HG03521 (cell line): Measurements from ENCODE around the gene RAB36.
"Not testable (repeated sequence)": the region's sequence is repeated elsewhere in the genome, so short reads cannot be mapped to it uniquely, and the experiment has no call there.

Source experiments
- ATAC-seq: cut with Tn5 transposase; IDR thresholded peaks from one replicate; pipeline ENCODE4 v1.9.1; 2021; ENCODE audit warnings: mild to moderate bottlenecking, moderate library complexity; ENCODE audit not compliant: unreplicated experiment

RAB36 gene

DNA sequence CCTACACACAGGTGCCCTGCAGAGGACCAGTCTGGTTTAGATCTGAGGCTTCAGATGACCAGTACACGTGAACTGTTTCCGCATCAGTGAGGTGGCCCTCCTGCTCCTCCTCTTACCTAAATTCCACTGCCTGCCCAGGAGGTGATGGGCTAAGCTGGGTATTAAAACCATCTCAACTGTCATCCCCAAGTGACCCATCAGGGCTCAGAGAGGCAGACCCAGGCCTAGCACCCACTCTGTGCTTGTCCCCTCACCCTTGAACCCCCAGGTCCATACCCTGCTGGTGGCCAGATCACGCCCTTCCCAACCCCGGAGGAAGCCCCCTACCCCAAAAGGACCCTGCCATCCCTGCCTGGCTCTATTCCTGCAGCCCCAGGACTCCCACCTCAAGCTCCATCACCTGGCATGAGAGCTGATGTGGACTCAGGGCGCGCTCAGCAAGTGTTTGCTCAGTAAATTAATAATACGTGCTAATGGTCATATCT is 24.8 kb upstream of the RAB36 start:
- ATAC-seq, result no peak

DNA sequence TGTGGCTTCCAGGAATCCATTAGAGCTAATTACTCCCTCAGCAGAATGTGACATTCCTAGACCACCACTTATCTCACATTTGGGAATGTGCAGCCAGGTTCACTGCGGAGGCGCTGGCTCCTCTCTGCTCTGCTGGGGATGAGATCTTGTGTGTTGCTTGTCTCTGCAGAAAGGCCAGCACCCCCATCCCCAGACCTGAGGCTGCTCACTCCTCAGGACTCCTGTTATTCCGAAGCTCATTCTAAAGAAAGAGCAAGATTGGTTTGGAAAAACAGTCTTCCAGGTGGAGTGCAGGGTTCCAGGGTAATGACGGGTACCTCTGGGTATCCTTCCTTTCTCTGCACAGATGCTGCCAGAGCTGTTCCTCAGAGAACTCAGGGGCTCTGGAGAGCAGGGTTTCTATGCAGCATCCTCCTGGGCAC is 24.3 kb upstream of the RAB36 start:
- ATAC-seq, result no peak

DNA sequence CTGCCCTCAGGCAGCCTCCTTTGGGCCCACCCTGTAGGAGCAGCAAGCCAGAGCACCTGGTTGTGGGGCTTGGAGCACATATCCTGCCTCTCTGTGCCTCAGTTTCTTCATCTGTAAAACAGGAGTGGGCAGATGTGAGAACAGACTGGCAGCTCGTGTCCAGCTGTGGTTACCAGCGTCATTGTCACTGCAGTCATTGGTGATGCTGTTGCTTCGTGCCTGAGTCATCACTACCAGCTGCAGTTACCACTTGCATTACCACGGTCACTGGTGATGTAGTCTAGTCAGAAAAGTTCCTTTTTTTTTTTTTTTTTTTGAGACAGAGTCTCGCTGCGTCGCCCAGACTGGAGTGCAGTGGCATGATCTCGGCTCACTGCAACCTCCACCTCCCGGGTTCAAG is 23.9 kb upstream of the RAB36 start:
- no peak for ATAC-seq

DNA sequence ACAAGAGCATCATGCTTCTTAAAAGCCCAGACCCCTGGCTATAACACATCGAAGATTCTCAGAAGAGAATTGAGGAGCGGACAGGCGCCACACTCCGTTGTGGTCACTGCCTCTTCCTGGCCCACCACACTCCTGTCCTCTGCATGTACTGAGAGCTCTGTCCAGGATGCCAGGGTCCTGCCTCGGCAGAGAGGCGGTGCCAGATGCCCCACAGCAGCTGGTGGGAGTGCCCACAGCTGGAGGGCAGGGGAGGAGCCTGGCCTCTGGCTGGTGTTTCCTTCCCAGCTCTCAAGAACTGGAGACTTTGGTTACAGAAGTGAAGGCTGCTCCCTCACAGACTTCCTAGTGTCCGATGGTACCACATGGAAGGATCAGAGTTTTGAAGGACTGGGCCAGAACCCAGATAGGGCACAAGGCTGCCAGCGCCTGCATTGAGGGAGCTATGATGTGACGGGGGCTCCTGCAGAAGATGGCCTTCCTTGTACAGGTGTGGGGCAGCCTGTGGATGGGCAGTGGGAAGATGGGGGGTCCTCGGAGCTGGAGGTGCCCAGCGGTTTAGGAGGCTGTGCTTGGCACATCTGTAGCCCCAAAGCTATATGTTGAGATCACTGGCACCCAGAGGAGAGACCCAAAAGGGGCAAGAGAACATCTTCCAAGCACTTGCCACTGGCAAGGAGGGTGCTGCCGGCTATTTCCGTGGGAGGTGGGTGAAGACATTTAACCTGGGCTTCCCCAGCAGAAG is 22.9 kb upstream of the RAB36 start:
- no peak for ATAC-seq

DNA sequence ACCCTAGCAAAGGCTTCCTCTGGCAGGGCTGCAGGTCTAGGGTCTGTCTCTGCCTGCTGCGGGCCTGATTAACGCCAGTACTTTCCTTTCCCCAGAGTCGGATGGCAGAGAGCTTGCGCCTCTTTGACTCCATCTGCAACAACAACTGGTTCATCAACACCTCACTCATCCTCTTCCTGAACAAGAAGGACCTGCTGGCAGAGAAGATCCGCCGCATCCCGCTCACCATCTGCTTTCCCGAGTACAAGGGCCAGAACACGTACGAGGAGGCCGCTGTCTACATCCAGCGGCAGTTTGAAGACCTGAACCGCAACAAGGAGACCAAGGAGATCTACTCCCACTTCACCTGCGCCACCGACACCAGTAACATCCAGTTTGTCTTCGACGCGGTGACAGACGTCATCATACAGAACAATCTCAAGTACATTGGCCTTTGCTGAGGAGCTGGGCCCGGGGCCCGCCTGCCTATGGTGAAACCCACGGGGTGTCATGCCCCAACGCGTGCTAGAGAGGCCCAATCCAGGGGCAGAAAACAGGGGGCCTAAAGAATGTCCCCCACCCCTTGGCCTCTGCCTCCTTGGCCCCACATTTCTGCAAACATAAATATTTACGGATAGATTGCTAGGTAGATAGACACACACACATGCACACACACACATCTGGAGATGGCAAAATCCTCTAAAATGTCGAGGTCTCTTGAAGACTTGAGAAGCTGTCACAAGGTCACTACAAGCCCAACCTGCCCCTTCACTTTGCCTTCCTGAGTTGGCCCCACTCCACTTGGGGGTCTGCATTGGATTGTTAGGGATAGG is 22.1 kb upstream of the RAB36 start:
- no peak for ATAC-seq

DNA sequence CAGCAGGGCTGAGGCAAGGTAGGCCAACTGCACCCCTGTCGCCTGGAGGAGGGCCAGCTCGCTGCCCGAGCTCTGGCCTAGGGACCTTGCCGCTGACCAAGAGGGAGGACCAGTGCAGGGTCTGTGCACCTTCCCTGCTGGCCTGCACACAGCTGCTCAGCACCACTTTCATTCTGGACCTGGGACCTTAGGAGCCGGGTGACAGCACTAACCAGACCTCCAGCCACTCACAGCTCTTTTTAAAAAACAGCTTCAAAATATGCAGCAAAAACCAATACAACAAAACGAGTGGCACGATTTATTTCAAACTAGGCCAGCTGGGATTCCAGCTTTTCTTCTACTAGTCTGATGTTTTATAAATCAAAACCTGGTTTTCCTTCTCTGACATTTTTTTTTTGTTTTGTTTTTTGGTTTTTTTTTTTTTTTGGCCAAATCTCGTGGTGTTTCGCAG is 21.4 kb upstream of the RAB36 start:
- no peak for ATAC-seq

DNA sequence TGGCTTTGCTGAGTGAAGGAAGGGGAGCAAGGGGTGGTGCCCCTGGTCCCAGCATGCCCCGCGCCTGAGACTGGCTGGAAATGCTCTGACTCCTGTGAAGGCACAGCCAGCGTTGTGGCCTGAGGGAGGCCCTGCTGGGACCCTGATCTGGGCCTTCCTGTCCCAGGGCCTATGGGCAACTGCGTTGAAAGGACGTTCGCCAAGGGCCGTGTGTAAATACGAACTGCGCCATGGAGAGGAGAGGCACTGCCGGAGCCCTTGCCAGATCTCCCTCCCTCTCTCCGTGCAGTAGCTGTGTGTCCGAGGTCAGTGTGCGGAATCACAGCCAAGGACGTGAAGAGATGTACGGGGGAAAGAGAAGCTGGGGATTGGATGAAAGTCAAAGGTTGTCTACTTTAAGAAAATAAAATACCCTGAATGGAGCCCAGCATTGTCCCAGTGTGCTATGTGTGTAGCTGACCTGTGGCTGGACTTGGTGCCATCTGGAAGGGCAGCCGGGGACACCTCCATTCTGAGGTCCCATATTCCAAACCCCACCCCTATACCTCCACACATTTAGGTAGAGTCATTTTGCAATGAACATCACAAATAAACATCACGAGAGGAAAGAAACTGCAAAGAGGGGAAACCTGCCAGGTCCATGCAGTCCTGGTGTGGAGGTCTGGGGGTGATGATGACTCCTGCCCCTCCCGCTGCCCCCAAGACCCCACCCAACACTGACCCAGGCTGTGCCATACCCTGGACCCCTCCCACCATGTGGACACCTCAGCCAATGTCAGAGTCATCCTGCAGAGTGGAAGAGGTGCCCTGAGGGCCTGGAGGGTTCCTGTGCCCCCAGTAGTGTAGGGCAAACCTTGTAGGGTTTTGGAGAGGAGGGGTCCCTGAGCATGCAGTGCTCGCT is 20.4 kb upstream of the RAB36 start:
- no peak for ATAC-seq

DNA sequence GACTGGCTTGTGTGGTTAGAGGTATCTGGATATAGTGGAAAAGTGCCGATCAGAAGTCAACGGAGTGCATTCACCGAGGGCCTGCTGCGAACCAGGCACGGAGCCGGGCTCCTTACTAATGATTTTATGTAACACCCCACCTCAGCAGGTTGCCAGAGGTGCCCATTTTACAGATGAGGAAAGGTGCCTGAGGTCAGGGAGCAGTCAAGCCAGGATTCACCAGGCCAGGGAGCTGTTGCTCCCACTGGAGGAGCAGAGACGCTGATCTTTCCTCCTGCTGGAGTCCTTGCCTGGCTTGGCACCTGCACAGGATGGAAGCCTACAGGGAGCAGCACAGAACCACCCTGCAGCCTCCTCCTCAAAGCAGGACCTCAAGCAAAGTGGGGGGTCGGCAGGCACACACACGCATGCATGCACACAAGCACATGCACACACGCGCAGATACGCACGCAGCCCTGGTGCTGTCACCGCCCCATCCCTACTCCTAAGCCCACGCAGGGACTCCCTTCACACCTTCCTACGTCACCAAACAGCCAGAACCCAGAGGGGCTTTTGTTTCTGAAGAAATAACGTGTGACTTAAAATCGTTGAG is 19.7 kb upstream of the RAB36 start:
- no peak for ATAC-seq

DNA sequence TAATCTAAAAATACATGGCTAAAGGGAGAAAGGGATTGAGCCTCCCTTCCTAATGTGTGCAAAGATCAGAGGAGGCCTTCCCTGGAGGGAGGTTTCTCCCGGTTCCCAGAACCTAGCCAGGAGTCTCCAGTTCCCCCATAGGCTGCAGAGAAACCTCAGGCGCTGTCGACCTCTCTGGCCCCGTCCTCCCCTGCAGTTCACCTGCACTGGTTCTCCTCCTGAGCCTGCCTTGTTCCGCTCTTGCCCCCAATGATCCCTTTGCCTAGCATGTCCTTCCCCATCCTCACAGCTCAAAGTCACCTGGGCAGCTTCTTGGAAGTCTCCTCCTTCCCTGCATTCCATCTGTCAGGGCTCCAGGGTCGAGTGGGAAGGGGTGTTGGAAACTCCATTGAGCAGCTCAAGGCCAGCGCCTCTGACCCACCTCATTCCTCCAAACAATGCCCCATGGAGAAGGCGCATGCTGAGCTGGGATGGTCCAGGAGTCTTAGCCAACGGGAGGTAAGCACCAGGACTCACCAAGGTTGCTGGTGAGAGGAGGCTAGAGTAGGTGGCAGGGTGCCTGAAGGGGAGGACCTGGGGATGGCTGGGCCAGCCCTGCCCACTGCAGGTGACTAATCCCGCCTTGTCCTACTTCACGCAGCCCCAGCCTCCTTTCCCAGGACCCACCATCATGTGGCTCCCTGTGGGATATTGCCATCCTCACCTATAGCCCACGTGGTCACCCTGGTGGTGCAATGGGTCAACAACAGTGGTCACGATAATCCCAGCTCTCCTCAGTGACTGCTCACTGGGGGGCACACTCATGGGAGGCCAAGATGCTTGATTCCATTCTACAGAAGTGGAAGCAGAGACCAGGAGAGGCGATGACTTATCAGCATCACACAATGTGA is 18.9 kb upstream of the RAB36 start:
- no peak for ATAC-seq

DNA sequence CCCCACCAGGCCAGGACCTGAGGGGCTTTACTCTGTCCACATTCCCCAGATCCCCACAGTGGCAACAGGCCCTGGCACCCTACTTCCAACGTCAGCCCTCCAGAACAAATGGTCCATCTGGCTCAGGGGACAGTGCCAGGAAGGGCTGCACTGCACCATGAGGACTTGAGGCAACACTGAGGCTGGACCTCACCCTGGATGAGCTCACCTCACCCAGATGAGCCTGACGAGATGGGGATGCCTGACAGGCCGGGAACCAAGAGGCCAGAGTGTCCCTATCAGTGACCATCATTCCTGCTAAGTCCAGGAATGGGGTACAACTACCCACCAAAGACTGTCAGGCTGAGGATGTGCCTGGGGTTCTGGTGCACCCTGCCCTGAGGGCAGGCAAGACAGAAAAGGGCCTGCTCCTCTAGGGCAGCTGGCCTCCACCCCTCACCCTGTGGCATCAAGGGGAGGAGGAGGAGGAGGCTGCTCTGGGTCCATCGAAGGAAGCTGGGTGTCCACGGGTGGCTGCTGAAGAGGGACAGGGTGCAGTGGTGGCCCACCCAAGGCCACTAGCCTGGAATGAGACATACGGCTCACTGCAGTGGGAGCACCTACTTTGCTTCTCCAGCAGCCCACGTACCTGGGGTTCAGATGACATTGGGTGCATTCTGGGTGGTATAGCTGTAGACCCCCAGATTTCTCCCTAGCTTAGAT is 18.1 kb upstream of the RAB36 start:
- ATAC-seq, result no peak

DNA sequence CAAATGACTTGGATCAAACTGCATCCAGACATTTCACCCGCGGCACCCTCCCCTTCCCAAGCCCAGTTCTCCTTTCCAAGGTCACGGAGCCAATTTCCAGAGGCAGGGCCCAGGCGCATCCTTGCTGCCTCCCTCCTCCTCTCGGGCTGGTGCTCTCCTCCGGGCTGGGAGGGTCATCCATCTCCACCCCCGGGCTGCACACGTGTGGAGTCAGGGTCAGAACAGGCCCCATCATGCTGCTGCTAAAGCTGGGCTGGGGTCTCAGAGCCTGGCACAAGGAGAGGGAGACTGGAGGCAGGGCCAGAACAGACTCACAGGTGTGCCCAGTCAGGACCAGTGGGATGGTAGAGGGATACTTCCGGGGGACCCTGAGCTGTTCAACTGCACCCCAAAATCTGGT is 17.5 kb upstream of the RAB36 start:
- ATAC-seq, result no peak

DNA sequence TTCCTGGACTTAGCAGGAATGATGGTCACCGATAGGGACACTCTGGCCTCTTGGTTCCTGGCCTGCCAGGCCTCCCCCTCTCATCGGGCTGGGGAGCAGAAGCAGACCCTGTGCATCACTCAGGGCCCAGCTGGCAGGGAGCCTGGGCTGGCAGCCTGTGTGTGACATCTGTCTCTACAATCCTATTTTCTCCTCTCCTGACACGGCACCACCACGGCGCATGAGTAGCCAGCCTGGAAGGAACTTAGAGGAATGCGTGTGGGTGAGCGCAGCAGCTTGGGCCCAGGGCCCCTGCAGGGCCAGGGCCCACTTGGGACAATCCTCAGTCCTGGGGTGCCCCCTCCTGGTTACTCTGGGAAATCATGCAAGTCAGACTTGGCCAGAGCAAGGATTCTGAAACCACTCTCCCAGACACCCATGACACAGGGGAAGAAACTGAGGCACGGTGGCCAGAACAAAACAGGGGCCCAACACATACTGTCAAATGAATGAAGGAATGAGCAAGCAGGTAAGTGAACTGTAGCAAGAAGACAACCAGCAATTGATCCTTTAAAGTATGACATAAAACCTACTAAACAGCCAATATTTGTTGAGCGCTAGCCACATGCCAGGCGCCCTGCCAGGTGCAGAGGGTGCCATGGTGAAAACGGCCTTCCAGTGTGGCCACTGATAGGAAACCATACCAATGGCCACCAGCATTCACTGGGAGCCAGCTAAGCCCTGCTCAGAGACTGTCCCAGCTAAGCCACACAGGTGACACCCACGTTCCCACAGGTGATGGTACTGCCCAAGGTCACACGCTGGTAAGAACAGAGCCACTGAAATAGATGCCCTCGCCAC is 16.8 kb upstream of the RAB36 start:
- no peak for ATAC-seq

DNA sequence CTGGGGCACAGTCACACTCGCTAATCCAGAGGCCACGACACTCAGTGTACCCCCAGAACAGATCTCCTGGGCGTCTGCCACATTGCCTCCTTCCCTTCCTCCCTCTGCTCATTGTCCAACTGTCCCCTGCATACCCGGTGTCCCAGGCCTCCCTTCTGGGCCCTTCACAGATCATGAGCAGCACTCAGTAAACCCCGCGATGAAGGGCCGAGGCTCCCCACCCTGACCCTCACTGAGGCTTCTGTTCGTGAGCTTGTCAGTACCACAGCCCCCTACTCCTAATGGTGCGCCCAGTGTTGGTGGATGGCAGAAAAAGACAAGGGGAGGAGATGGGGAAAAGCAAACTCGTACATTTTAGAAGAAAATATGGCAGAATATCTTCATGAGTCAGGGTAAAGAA is 16.1 kb upstream of the RAB36 start:
- ATAC-seq, result no peak

DNA sequence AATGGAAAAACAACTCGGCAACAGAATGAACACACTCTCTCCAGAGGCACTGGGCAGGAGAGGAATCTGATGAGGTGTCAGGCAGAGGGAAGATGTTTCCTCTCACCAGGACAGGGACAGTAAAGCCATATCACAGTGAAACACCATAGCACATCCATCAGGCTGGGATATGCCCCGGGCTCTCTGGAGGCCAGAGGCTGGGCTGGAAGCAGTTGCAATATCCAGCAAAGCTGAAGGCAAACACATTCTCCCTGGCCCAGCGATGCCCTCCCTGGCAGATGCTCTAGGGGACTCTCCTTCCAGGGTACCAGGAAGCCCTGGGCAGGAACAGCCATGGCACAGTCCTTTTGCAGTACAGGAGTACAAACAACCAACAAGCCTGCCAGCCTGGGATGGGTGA is 14.6 kb upstream of the RAB36 start:
- no peak for ATAC-seq

DNA sequence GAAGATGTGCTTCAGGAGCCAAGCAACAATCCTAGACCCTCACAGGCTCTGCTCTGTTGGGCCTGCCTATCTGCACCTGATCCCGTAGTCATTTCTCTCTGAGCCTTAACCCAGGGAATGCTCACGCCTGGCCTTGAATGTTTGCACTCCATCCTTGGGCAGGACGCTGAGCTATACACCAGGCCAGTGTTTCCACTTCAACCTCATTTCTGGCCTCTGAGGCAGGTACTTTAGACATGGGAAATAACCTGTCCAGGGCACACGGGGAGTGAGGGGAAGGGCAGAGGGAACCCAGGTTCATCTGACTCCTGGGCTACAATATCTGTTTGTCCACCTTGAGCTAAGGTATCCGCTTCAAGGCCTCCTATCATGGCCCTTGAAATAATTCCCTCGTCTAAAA is 13.3 kb upstream of the RAB36 start:
- no peak for ATAC-seq

DNA sequence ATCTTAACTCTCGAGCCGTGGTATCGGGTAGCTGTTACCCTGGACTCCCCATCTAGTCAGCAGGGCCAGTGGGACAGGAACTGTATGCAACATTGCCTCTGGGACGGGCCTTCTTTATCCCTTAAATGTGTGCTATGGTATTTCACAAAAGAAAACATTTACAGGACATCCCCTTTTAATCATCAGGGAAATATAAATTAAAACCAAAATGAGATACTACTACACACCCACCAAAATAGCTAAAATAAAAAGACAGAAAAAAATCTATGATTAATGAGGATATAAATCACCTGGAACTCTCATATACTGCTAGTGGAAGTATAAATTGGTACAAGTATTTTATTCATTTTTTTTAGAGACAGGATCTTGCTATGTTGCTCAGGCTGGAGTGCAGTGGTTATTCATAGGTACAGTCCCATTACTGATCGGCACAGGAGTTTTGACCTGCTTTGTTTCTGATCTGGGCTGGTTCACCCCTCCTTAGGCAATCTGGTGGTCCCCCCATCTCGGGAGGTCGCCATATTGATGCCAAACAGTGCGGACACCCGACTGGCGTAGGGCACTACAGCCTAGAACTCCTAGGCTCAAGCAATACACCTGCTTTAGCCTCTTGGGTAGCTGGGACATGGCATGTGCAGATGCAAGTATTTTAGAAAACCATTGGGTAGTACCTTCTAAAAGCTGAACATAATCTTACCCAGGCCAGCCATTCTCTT is 12.7 kb upstream of the RAB36 start:
- no peak for ATAC-seq

DNA sequence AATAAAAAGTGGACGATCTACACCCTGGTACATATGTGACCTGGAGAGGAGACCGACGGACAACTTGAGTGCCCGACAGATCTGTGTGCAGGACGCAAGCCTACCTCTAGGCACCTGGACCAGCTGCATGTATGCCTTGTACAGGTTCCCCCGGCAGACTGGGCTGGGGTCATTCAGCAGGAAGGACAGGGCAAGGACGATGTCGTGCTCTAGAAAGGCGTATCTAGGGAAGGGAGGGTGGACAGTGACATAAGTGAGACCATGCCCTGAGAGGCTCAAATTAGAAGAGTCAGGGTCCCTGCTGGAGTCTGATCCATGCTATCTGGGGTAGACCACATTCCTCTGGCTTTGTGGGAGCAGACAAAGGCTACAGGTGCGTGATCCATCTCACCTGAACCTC is 11.4 kb upstream of the RAB36 start:
- no peak for ATAC-seq

DNA sequence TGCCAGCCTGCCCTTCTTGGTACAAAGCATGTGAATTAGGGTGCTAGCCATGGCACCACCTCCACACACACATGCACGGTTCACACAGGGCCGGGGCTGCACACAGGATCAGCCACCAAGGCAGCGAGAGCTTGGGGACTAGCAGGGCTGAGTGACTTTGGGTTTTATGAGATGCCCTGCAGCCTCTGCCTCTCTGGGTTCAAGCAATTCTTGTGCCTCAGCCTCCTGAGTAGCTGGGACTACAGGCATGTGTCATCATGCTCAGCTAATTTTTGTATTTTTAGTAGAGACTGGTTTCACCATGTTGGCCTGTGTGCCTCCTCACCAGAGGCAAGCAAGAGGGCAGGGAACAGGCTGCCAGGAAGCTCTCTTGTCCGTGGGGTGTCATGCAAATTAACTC is 8.3 kb upstream of the RAB36 start:
- ATAC-seq, result not testable (repeated sequence)
